Effector memory CD4-positive, alpha-beta T cell (primary cell): ENCODE measurements around the gene SNRNP200.

ENCODE experiments used
- DNase-seq, 3 donors: peaks; one replicate each; pipeline ENCODE4 v3.0.0-alpha.2; 2020
- H3K27ac ChIP-seq: 2 replicates; pipeline ENCODE4 v1.7.0; 2013; ENCODE audit warnings: mild to moderate bottlenecking, low read length, moderate library complexity; ENCODE audit not compliant: insufficient read depth, poor library complexity, severe bottlenecking
- H3K27me3 ChIP-seq: replicated peaks from 2 replicates; pipeline ENCODE4 v1.7.0; 2013; ENCODE audit warnings: mild to moderate bottlenecking, low read length; ENCODE audit not compliant: insufficient read depth, control insufficient read depth, poor library complexity, severe bottlenecking
- H3K36me3 ChIP-seq: 2 replicates; pipeline ENCODE4 v1.7.0; 2013; ENCODE audit warnings: mild to moderate bottlenecking, low read length, moderate library complexity; ENCODE audit not compliant: control insufficient read depth, insufficient read depth
- H3K4me1 ChIP-seq: 2 replicates; pipeline ENCODE4 v1.7.0; 2013; ENCODE audit warnings: low read length, mild to moderate bottlenecking; ENCODE audit not compliant: control insufficient read depth, insufficient read depth, poor library complexity, severe bottlenecking
- H3K4me3 ChIP-seq: 2 replicates; pipeline ENCODE4 v1.7.0; 2013; ENCODE audit warnings: low read length, low read depth, mild to moderate bottlenecking; ENCODE audit not compliant: insufficient read depth, poor library complexity, severe bottlenecking
- H3K9me3 ChIP-seq: 2 replicates; pipeline ENCODE4 v1.7.0; 2013; ENCODE audit warnings: mild to moderate bottlenecking, low read length, moderate library complexity; ENCODE audit not compliant: control insufficient read depth

SNRNP200 gene

GRCh38 chr2:96231316-96231715, 74.0 kb downstream of the SNRNP200 start:
- no peak for DNase-seq
- H3K4me1 ChIP-seq, result no peaks in the 10 kb centered on the region
- no peaks in the 10 kb centered on the region for H3K36me3 ChIP-seq
- no peak overlapping the region for H3K4me3 ChIP-seq
- no peaks in the 10 kb centered on the region for H3K27me3 ChIP-seq
- no peaks in the 10 kb centered on the region for H3K9me3 ChIP-seq
- no peak overlapping the region for H3K27ac ChIP-seq

GRCh38 chr2:96225016-96225533, 80.3 kb downstream of the SNRNP200 start:
- no peaks in the 10 kb centered on the region for H3K4me1 ChIP-seq
- H3K9me3 ChIP-seq, result no peaks in the 10 kb centered on the region
- H3K4me3 ChIP-seq, result no peak overlapping the region
- no peaks in the 10 kb centered on the region for H3K27me3 ChIP-seq
- no peak overlapping the region for H3K27ac ChIP-seq
- no peaks in the 10 kb centered on the region for H3K36me3 ChIP-seq
- DNase-seq, result no peak
